GM12878 (cell line): ENCODE results near the gene SAPCD2.

Source experiments
- CBX3 ChIP-seq: fragments of 200-600 bp; sonication (generic); IDR thresholded peaks from 2 replicates; pipeline ENCODE4 v1.6.1; 2016; ENCODE audit warnings: low read depth, borderline replicate concordance
- CREM ChIP-seq: IDR thresholded peaks from 2 replicates; pipeline ENCODE4 v1.6.1; 2014; ENCODE audit warnings: antibody characterized with exemption, low read depth
- EZH2 ChIP-seq: IDR thresholded peaks from 2 replicates; pipeline ENCODE4 v1.6.1; 2012; ENCODE audit warnings: low read depth, mild to moderate bottlenecking, control low read depth, inconsistent platforms, low read length, borderline replicate concordance; ENCODE audit not compliant: control insufficient read depth
- HDAC6 ChIP-seq: fragments of 200-600 bp; sonication (generic); IDR thresholded peaks from one replicate; pipeline ENCODE4 v1.8.0; 2017; ENCODE audit warnings: antibody characterized with exemption; ENCODE audit not compliant: unreplicated experiment
- JUND ChIP-seq: IDR thresholded peaks from 2 replicates; pipeline ENCODE4 v1.6.1; 2012; ENCODE audit warnings: low read depth, mild to moderate bottlenecking, low read length, improper control_type of control experiment, moderate library complexity
- MYB ChIP-seq: fragments of 150-350 bp; IDR thresholded peaks from 2 replicates; pipeline ENCODE4 v1.6.1; 2014; ENCODE audit warnings: mild to moderate bottlenecking, low read depth, low read length, borderline replicate concordance
- NR2C2 ChIP-seq: IDR thresholded peaks from 2 replicates; pipeline ENCODE4 v1.6.1; 2011; ENCODE audit warnings: borderline replicate concordance, low read depth; ENCODE audit not compliant: control insufficient read depth, insufficient read length
- POLR2A ChIP-seq: IDR thresholded peaks from 2 replicates; pipeline ENCODE4 v1.6.1; 2011; ENCODE audit warnings: low read depth, mild to moderate bottlenecking, low read length
- RAD21 ChIP-seq: IDR thresholded peaks from 2 replicates; pipeline ENCODE4 v1.6.1; 2011; ENCODE audit warnings: mild to moderate bottlenecking, low read depth, low read length, moderate library complexity; ENCODE audit not compliant: insufficient read depth
- RELA ChIP-seq: fragments of 450-650 bp; IDR thresholded peaks from 2 replicates; pipeline ENCODE4 v1.8.0; 2014; ENCODE audit warnings: borderline replicate concordance; ENCODE audit not compliant: partially characterized antibody
- RFX5 ChIP-seq: IDR thresholded peaks from 2 replicates; pipeline ENCODE4 v1.6.1; 2011; ENCODE audit warnings: low read depth, low read length, improper control_type of control experiment
- SUZ12 ChIP-seq: fragments of 200-600 bp; sonication (generic); IDR thresholded peaks from one replicate; pipeline ENCODE4 v1.6.1; 2018; ENCODE audit warnings: antibody characterized with exemption, mild to moderate bottlenecking; ENCODE audit not compliant: unreplicated experiment
- TAF1 ChIP-seq: IDR thresholded peaks from 2 replicates; pipeline ENCODE4 v1.6.1; 2011; ENCODE audit warnings: mild to moderate bottlenecking, low read depth, low read length, borderline replicate concordance
- TF ChIP-seq, protein P1 (sequence below): IDR thresholded peaks from 2 replicates; pipeline ENCODE4 v1.6.1; 2012; ENCODE audit warnings: low read depth, low read length, improper control_type of control experiment

DNA sequence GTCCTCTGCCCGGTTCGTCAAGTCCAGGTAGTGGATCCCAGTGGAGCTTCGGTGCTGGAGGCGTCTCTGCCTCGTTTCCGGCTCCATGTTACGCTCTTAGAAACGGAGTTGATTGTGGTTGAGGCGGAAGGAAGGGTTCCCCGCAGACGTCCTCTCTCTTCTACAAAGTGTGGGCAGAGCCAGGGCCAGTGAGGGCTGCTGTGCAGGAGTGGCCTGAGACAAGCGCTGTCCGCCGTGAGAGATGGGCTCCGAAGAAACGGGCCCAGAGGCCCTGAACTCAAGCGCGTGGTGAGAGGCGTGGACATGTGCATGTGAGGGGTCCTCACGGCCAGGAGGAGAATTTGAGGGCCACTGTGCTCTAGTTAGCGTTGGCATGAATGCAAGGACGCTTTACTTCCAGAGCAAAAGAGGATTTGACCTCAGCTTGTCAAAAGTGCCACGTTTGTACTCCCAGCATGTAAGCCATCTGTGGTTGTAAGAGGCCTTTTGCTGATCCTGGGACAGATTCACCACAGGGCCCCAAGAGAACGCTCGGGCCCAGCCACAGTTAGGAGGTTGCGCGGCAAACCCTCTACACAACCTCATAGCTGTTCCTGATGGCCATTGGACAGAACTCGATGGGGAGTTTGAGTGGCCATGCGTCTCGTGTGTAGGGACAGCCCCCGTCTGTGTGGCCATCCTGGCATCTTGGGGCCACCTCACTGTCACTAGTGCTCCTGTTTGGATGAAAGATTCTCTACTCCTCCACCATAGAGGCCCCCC, 26.6 kb upstream of the SAPCD2 start:
- TF ChIP-seq CREM (no peak), TAF1 (no peak), JUND (no peak), HDAC6 (no peak), CBX3 (no peak), RFX5 (no peak), NR2C2 (no peak), MYB (no peak), SUZ12 (no peak), RELA (no peak), RAD21 (no peak), EZH2 (no peak), POLR2A (no peak)
- TF ChIP-seq, protein P1, sequence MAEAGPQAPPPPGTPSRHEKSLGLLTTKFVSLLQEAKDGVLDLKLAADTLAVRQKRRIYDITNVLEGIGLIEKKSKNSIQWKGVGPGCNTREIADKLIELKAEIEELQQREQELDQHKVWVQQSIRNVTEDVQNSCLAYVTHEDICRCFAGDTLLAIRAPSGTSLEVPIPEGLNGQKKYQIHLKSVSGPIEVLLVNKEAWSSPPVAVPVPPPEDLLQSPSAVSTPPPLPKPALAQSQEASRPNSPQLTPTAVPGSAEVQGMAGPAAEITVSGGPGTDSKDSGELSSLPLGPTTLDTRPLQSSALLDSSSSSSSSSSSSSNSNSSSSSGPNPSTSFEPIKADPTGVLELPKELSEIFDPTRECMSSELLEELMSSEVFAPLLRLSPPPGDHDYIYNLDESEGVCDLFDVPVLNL = no peak
